HepG2 (cell line): ENCODE results near the gene NOS1AP.

Experiments used
- AGO2 ChIP-seq: fragments of 200-400 bp; formaldehyde crosslinking; optimal IDR thresholded peaks from 2 replicates; pipeline ENCODE3; 2017; ENCODE audit warnings: mild to moderate bottlenecking, low read depth, low read length, moderate library complexity
- CBX5 ChIP-seq: sonication (generic); formaldehyde crosslinking; IDR thresholded peaks from 2 replicates; pipeline ENCODE4 v1.4.0; 2020; ENCODE audit warnings: missing genetic modification reagents, borderline replicate concordance
- RXRA ChIP-seq: sonication (generic); formaldehyde crosslinking; IDR thresholded peaks from 2 replicates; pipeline ENCODE4 v1.5.1; 2020; ENCODE audit warnings: missing genetic modification reagents
- SKI ChIP-seq: fragments of 450-650 bp; IDR thresholded peaks from one replicate; pipeline ENCODE4 v1.6.1; 2018; ENCODE audit warnings: mild to moderate bottlenecking; ENCODE audit not compliant: partially characterized antibody
- ZNF674 ChIP-seq: sonication (generic); formaldehyde crosslinking; IDR thresholded peaks from 2 replicates; pipeline ENCODE4 v1.5.0; 2020; ENCODE audit warnings: low read depth, mild to moderate bottlenecking, missing genetic modification reagents
- ZNF841 ChIP-seq: sonication (generic); formaldehyde crosslinking; IDR thresholded peaks from 2 replicates; pipeline ENCODE4 v1.8.1; 2023; ENCODE audit warnings: missing genetic modification reagents, borderline replicate concordance
- TF ChIP-seq, protein P1 (sequence below): sonication (generic); formaldehyde crosslinking; IDR thresholded peaks from 2 replicates; pipeline ENCODE4 v1.5.0; 2020; ENCODE audit warnings: mild to moderate bottlenecking, missing genetic modification reagents, moderate library complexity
- TF ChIP-seq, protein P2 (sequence below): IDR thresholded peaks from 2 replicates; pipeline ENCODE4 v1.6.1; 2012; ENCODE audit warnings: inconsistent platforms

DNA sequence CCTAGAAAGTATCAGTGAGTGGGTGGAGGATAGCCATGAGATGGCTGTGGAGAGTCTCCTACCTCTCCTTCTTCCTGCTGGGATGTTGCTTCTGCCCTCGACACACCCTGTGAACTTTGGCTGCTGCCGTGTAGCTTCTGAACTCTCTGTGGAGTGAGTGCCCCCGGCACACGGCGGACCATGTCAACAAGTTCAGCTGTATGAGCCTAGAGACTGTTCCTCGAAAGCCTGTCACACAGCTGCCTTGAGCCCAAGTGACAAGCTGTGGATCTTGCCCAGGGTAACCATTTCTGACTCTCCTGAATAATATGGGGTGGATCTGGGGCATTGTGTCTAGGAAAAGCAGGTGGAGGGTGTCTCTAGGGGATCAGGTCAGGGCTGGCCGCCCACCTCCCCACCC, 143.2 kb downstream of the NOS1AP start:
- TF ChIP-seq AGO2, result no peak
- no peak for TF ChIP-seq CBX5 (CRISPR knock-in tag)
- TF ChIP-seq, protein P1, sequence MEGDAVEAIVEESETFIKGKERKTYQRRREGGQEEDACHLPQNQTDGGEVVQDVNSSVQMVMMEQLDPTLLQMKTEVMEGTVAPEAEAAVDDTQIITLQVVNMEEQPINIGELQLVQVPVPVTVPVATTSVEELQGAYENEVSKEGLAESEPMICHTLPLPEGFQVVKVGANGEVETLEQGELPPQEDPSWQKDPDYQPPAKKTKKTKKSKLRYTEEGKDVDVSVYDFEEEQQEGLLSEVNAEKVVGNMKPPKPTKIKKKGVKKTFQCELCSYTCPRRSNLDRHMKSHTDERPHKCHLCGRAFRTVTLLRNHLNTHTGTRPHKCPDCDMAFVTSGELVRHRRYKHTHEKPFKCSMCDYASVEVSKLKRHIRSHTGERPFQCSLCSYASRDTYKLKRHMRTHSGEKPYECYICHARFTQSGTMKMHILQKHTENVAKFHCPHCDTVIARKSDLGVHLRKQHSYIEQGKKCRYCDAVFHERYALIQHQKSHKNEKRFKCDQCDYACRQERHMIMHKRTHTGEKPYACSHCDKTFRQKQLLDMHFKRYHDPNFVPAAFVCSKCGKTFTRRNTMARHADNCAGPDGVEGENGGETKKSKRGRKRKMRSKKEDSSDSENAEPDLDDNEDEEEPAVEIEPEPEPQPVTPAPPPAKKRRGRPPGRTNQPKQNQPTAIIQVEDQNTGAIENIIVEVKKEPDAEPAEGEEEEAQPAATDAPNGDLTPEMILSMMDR, result no peak
- TF ChIP-seq SKI, result no peak
- TF ChIP-seq, protein P2, sequence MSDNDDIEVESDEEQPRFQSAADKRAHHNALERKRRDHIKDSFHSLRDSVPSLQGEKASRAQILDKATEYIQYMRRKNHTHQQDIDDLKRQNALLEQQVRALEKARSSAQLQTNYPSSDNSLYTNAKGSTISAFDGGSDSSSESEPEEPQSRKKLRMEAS, result no peak
- no peak for TF ChIP-seq ZNF674 (CRISPR knock-in tag)
- no peak for TF ChIP-seq RXRA
- TF ChIP-seq ZNF841 (CRISPR knock-in tag), result no peak
